A549 treated with DMSO at 1 μM for 4 hours (cell line): ENCODE results near the gene FABP2. TPM values are rescaled to one million over a fixed set of nuclear protein-coding genes. Genes with fewer than 3 reads are reported as not detected.

ENCODE experiments used
- total RNA-seq: library from RNA; stranded (reverse); fragments of 200-300 nt; extraction: Qiagen RNA extraction; gene quantifications from 5 replicates; pipeline ENCODE4 v1.2.3, GENCODE V29; 2022; ENCODE audit warnings: low read depth

Gene FABP2
- not detected in 5 replicates for total RNA-seq

DNA sequence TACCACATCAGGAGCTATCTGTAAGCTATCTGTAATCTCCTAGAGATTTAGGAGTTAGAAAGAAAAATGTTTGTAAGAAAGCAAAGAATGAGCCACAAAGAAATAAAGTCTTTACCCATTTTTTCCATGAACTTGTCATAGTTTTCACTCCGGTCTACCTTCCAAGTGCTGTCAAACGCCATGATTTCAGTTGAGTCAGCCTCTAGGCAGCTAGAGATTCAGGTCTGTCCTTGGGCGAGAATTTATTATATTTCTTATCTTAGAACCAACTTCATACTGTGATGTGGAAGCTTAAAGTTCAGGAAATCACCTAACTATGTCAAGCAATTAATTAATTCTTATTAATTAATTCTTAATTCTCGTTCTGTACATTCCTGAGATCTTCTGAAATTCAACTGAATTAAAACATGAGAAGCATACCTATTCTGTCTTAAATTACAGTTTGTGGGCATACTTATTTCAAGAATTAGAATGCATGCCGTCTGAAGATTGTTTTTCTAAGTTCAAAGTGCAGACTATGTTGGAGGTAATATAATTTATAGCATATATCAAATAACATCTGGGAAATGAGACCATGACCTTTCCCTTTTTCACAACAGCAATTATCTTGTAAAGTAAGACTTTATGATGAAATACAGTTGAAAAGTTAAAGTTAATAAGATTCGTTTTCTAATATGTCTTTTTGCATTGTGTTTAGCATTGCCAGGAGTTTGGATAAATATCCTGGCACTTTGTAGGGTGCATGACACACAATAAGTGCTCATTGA, at the start of gene FABP2:
Gene FABP2 (minus strand): TSS at position 218 of the 767 bp plus-strand sequence. CDS start 36 bp downstream, at position 182.

Other genes with a start within 250 kb of the FABP2 start
- 0.02 TPM in 1 of 5 replicates, not detected in the others for gene MYOZ2, start 186.3 kb downstream of the FABP2 start, total RNA-seq
- 7.6 to 12.9 TPM (median 10.0 TPM) in 5 replicates for gene USP53, start 109.4 kb downstream of the FABP2 start, total RNA-seq